Hematopoietic multipotent progenitor cell treated with erythropoietin and hydrocortisone succinate and interleukin-3 and kit ligand, for 6 days (in vitro differentiated cells): ENCODE data around the gene ADSS2.

Experiments used
- DNase-seq: peaks from one replicate; pipeline ENCODE4 v3.0.0-alpha.2; 2015

ADSS2 gene

GRCh38 chr1:244362476-244362875 is 89.2 kb downstream of the ADSS2 start:
- DNase-seq: no peak

GRCh38 chr1:244361764-244362473 is 89.8 kb downstream of the ADSS2 start:
- no peak for DNase-seq
